Ectodermal cell (in vitro differentiated cells): ENCODE measurements around the gene ASTN2.

ENCODE experiments used
- H3K27ac ChIP-seq: 2 replicates; pipeline ENCODE4 v1.7.0; 2013; ENCODE audit warnings: mild to moderate bottlenecking, low read depth, low read length; ENCODE audit not compliant: insufficient read depth, poor library complexity, severe bottlenecking
- H3K27me3 ChIP-seq: 2 replicates; pipeline ENCODE4 v1.7.0; 2013; ENCODE audit warnings: mild to moderate bottlenecking, low read length; ENCODE audit not compliant: insufficient read depth, control insufficient read depth, poor library complexity, severe bottlenecking
- H3K36me3 ChIP-seq: one replicate; pipeline ENCODE4 v1.7.0; 2013; ENCODE audit warnings: low read length; ENCODE audit not compliant: control insufficient read depth, insufficient read depth
- H3K4me1 ChIP-seq: one replicate; pipeline ENCODE4 v1.7.0; 2013; ENCODE audit warnings: low read length; ENCODE audit not compliant: control insufficient read depth, insufficient read depth
- H3K4me3 ChIP-seq: 2 replicates; pipeline ENCODE4 v1.7.0; 2013; ENCODE audit warnings: low read depth, low read length, control low read depth; ENCODE audit not compliant: insufficient read depth
- H3K9me3 ChIP-seq: 2 replicates; pipeline ENCODE4 v1.7.0; 2013; ENCODE audit warnings: mild to moderate bottlenecking, low read length, moderate library complexity; ENCODE audit not compliant: control insufficient read depth
- WGBS, 2 experiments: methylation state at CpG; one replicate each; pipeline ENCODE4 v1.1.7; 2013; ENCODE audit warnings: missing lambda C conversion rate in 2 of 2; 5-methylcytosine and 5-hydroxymethylcytosine counted together

Gene ASTN2

DNA sequence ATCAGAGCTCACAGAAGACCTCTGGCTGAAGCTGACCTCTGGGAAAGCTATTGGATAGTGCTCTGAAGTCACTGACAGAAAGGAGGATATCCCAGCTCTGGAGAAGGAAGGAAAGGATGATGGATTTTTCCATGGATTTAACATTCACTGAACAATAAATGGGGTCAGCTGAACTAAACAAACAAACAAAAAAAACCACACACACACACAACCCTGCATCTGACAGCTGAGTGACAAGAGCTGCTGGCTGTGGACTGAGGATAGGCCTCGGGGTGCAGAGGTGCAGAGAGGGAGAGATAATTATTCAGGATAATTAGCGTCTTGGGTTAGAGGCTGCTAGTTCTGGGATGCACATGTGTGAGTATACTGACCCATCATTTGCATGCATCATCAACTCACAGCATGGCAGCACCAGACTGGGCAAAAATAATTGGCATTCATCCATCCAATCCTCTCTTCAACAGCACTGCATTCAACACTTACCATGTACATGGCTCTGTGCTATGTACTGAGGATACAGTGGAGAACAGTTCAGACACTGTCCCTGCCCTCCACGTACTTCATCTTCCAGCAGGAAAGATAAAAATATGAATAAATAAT lies 859.2 kb downstream of the ASTN2 start:
- H3K4me1 ChIP-seq = no peaks in the 10 kb centered on the region
- H3K4me3 ChIP-seq = no peak overlapping the region
- H3K9me3 ChIP-seq = no peaks in the 10 kb centered on the region
- H3K27me3 ChIP-seq = no peaks in the 10 kb centered on the region
- H3K36me3 ChIP-seq = no peaks in the 10 kb centered on the region
- H3K27ac ChIP-seq = no peak overlapping the region
- WGBS, 2 experiments = 88% methylated on average over 2 to 3 of the region's 3 CpGs

DNA sequence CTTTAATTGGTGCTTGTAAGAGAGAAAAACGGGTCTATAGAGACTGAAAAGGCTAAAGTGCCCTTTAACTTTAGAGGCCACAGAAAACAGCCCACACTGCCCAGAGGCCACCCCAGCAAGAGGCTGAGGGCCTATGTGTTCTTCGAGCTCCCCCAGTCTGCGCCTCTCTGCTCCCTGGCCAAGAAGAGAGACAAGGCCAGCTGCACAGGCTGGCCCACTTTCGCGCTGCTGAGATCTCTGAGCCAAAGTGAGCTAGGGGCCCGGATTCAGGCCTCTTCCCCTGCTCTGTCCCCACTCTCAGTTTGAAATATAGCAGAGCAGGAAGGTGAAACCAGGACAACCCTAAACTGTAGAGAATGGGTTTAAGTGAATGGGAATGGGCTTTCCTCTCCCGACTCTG lies 859.7 kb downstream of the ASTN2 start:
- Histone ChIP-seq H3K4me1 (no peaks in the 10 kb centered on the region), H3K27ac (no peak overlapping the region), H3K4me3 (no peak overlapping the region), H3K27me3 (no peaks in the 10 kb centered on the region), H3K9me3 (no peaks in the 10 kb centered on the region), H3K36me3 (no peaks in the 10 kb centered on the region)
- 96 to 98% methylated on average over 7 of the region's 7 CpGs for WGBS, 2 experiments

- no peaks in the 10 kb centered on the region for H3K36me3 ChIP-seq
- H3K27me3 ChIP-seq = no peaks in the 10 kb centered on the region
- H3K4me3 ChIP-seq = no peak overlapping the region
- 67 to 72% methylated on average over 3 of the region's 3 CpGs for whole genome bisulfite sequencing, 2 experiments
- no peaks in the 10 kb centered on the region for H3K4me1 ChIP-seq
- no peaks in the 10 kb centered on the region for H3K9me3 ChIP-seq
- no peak overlapping the region for H3K27ac ChIP-seq
Observed at GRCh38 chr9:116550696-116551436, 864.0 kb downstream of the ASTN2 start.

DNA sequence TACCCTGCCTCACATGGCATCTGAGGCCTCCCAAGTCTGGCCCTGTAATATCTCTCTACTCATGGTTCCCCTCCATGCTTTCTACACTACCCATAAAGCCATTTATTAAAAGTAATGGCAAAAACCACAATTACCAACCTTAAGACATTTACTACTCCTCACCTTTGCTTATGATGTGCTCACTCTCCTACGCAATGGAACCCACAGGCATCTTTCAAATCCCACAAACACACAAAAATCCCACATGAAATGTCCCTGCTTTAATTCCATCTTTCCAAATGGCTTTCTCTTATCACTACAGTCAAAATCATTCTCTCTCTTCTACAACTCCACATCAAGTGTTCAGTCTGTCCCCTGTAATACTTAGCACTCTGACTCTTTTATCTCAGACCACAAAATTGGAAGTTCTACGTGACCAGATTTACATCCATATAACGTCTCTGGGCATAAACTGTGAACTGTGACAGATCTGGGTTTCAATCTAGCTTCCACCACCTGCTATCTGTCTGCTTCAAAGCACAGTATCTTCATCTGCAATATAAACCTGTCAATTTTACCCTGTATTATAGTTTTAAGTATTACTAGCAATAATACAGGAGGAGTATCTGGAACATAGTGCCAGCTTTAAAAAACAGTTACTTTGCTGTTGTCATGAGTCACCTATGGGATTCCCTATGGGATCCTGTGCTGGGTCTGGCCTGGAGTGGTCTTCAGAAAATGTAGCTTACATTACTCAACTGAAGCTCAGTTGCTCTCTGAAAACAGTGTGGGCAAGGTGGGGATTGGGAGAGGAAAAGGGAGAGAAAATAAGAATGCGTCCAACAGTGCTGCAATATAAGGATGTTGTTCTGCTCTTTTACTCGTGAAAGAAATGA lies 864.8 kb downstream of the ASTN2 start:
- no peak overlapping the region for H3K4me3 ChIP-seq
- H3K27ac ChIP-seq = no peak overlapping the region
- H3K4me1 ChIP-seq = no peaks in the 10 kb centered on the region
- H3K27me3 ChIP-seq = no peaks in the 10 kb centered on the region
- WGBS, 2 experiments = 97% methylated on average over 5 of the region's 5 CpGs
- H3K36me3 ChIP-seq = no peaks in the 10 kb centered on the region
- H3K9me3 ChIP-seq = no peaks in the 10 kb centered on the region

DNA sequence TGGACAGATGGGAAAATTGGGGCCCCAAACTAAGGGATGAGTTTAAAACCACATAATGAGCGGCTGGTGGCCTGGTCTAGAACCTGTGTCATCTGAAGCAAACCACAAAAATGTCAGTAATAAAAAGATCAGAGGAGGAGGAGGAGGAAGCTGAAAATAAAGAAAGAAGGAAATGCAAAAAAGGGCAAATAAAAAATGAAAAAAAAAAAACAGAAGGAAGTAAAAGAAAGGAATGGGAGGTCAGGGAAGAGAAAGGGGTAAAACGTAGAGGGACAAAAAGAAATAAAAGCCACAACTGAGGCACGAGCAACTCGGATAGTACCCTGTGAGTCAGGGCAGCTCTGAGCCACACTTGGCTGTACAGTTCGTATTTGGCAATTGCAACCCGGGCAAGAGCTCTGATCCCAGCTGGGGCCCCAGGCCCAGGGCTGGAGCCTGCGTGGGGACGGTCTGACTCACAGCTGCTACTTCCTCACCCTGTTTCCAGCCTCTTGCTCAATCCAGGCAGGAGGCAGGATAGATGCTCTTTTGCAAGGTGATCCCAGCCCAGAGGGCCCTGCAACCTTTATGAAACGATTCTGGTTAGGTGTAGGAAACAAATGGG lies 865.7 kb downstream of the ASTN2 start:
- 91 to 94% methylated on average over 9 of the region's 9 CpGs for WGBS, 2 experiments
- H3K27me3 ChIP-seq = no peaks in the 10 kb centered on the region
- no peaks in the 10 kb centered on the region for H3K4me1 ChIP-seq
- H3K4me3 ChIP-seq = no peak overlapping the region
- H3K9me3 ChIP-seq = no peaks in the 10 kb centered on the region
- no peak overlapping the region for H3K27ac ChIP-seq
- no peaks in the 10 kb centered on the region for H3K36me3 ChIP-seq

DNA sequence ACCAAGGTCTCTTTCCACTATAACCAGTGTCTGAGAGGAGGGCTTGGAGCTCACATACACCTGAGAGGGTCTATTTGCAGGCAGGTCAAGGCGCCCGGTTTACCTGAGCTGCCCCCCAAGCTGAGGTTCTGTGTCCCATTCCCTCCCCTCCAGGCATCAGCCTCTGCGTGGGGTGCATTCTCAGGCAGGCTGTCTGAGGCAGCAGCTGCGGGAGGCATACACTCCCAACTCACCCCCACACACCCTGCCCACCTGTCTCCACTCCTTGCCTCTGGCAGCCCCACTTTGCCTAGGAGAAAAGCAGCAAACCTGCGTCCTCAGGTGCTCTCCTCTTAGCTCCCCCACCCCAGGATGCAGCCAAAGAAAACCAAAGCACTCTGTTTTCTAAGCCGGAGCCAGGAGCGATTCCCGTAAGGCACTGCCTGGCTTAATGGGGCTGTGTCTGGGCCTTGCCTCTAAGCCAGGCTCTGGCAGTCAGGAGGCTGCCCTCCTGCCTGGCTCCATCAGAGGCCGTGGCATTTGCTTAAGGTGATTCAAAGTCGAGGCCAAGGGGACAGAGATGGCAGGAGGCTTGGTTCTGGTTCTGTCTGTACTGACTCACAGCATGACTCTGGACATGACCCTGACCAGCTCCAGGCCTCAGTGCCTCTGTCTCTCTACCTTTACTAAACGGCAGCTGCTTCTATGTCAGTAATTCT lies 867.0 kb downstream of the ASTN2 start:
- no peaks in the 10 kb centered on the region for H3K9me3 ChIP-seq
- 86 to 88% methylated on average over 11 of the region's 11 CpGs for WGBS, 2 experiments
- no peak overlapping the region for H3K27ac ChIP-seq
- H3K4me1 ChIP-seq = no peaks in the 10 kb centered on the region
- no peaks in the 10 kb centered on the region for H3K36me3 ChIP-seq
- no peaks in the 10 kb centered on the region for H3K27me3 ChIP-seq
- no peak overlapping the region for H3K4me3 ChIP-seq

DNA sequence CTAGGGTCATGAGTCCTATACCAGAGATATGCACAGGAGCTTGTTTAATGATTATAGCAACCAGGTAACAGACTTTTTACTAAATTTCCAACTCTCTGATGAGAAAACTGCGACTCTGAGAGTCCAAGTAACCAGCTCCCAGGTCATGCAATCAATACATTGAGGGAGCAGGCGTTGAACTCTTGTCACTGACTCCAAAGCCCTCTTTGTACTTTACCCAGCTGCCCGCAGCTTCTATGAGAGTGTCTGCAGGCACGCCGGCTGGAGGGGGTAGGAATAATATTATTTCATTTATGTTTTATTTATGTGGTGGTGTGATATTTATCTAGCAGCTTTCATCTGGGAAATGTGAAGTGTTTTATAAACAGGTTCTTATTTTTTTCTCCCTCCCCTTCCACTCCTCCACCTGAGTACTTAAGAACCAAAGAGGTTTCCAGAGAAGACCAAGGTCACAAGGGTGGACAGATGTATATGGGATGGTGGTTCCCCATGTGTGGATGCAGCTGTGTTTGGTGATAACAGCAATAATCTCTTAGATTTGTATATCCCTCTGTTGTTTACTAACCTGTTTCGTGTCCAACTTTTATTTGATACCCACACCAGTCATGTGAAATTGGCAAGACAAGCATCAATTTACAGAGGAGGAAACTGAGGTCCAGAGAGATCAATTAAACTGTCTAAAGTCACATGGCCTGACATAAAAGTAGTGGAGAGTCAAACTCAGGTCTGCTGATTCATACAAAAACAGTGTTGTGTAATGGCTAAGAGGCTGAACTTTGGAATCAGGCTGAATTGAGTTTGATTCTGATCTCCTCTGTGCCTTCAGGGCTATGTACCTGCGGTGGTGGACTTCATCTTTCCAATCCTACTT lies 867.9 kb downstream of the ASTN2 start:
- H3K36me3 ChIP-seq = no peaks in the 10 kb centered on the region
- H3K27ac ChIP-seq = no peak overlapping the region
- H3K9me3 ChIP-seq = no peaks in the 10 kb centered on the region
- H3K4me3 ChIP-seq = no peak overlapping the region
- WGBS, 2 experiments = 96 to 97% methylated on average over 7 of the region's 7 CpGs
- H3K4me1 ChIP-seq = no peaks in the 10 kb centered on the region
- H3K27me3 ChIP-seq = no peaks in the 10 kb centered on the region

DNA sequence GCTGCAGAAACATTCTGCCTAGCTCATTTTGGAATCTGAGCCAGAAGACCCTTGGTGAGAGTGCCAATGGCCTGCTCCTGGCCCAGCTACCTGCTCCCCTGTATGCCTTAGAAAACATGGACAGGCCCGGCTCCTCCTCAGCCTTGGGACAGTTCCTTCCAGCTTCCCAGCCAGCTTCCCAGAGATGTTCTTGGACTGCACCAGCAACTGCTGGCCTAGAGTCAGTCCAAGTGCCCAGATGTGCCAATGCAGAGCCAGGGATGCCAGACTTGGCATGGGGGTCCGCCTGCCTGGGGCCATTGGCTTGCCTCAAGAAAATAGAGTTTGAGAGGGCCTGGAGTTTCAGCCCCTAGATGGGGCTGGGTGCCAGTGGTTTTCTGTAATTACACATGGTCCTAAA lies 870.0 kb downstream of the ASTN2 start:
- Histone ChIP-seq H3K27me3 (no peaks in the 10 kb centered on the region), H3K4me3 (no peak overlapping the region), H3K27ac (no peak overlapping the region), H3K9me3 (no peaks in the 10 kb centered on the region), H3K4me1 (no peaks in the 10 kb centered on the region), H3K36me3 (no peaks in the 10 kb centered on the region)
- 89 to 96% methylated on average over 2 of the region's 2 CpGs for WGBS, 2 experiments

GRCh38 chr9:116543731-116544400 lies 871.0 kb downstream of the ASTN2 start:
- 89 to 92% methylated on average over 8 of the region's 8 CpGs for WGBS, 2 experiments
- Histone ChIP-seq H3K4me3 (no peak overlapping the region), H3K9me3 (no peaks in the 10 kb centered on the region), H3K4me1 (no peaks in the 10 kb centered on the region), H3K27ac (no peak overlapping the region), H3K27me3 (no peaks in the 10 kb centered on the region), H3K36me3 (no peaks in the 10 kb centered on the region)
